ENCODE results near the gene BMP8A. TPM values are rescaled to one million over a fixed set of nuclear protein-coding genes. Genes with fewer than 3 reads are reported as not detected.

BMP8A gene
- polyA plus RNA-seq, 1 experiment = 0.05 TPM

DNA sequence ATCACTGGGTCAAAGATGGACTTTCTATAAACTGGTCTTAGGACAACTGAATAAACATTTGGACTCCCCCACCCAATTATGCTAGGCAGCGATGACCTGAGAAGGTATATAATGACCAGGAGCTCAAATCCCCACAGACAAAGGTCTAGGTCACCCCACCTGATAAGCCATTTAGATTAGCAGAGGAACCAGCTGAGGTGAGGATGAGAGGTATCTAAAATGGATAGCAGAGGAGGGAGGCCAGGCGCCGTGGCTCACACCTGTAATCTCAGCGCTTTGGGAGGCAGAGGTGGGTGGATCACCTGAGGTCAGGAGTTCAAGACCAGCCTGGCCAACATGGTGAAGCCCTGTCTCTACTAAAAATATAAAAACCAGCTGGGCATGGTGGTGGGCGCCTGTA, 51.5 kb downstream of the BMP8A start:
- CTCF ChIA-PET = interaction anchor here (0.6 to 5.8 kb wide), 3 partner anchors 444 to 696 kb away, joined by 3 to 54 read pairs (median 5); no protein-coding TSS in a partner anchor

DNA sequence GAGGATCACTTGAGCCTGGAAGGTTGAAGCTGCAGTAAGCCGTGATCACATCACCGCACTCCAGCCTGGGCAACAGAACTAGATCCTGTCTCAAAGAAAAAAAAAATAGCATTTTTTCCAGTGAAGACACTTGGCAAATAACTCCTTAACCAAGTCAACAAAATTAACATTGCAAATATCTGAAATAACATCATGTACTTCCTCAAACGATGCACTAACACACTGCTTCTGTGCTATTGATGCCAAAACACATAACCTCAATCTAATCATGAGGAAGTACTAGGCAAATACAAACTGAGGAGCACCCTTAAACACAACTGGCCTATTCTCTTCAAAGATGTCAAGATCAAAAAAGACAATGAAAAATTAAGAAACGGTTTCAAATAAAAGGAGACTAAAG, 52.9 kb downstream of the BMP8A start:
- Histone ChIP-seq H3K4me3 (ENCODE audit: low read depth, low read length) (no peak overlapping the region), H3K36me3 (ENCODE audit: control insufficient read depth, insufficient read depth, low read length) (peaks cover 8% of the 10 kb centered on the region), H3K27me3 (ENCODE audit: control insufficient read depth, insufficient read depth, low read length) (no peaks in the 10 kb centered on the region)
- TF ChIP-seq, protein P1, sequence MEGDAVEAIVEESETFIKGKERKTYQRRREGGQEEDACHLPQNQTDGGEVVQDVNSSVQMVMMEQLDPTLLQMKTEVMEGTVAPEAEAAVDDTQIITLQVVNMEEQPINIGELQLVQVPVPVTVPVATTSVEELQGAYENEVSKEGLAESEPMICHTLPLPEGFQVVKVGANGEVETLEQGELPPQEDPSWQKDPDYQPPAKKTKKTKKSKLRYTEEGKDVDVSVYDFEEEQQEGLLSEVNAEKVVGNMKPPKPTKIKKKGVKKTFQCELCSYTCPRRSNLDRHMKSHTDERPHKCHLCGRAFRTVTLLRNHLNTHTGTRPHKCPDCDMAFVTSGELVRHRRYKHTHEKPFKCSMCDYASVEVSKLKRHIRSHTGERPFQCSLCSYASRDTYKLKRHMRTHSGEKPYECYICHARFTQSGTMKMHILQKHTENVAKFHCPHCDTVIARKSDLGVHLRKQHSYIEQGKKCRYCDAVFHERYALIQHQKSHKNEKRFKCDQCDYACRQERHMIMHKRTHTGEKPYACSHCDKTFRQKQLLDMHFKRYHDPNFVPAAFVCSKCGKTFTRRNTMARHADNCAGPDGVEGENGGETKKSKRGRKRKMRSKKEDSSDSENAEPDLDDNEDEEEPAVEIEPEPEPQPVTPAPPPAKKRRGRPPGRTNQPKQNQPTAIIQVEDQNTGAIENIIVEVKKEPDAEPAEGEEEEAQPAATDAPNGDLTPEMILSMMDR (IDR thresholded peaks at IDR 0.05; ENCODE audit: insufficient read depth, low read depth, low read length) = no peak
- ChIA-PET CTCF (interaction anchor here (1.3 kb wide), 1 partner anchor 445 kb away, joined by 5 read pairs; no protein-coding TSS in a partner anchor), POLR2A (interaction anchor here (0.7 kb wide), 1 partner anchor 403 kb away, joined by 4 read pairs; no protein-coding TSS in a partner anchor)
- no peak for DNase-seq (ENCODE audit: low read depth)

More for the DNA sequence above, 51.5 kb downstream of the BMP8A start:
- Histone ChIP-seq H3K4me3 (ENCODE audit: low read depth, low read length) (no peak overlapping the region), H3K36me3 (ENCODE audit: control insufficient read depth, insufficient read depth, low read length) (peaks cover 6% of the 10 kb centered on the region), H3K27me3 (ENCODE audit: control insufficient read depth, insufficient read depth, low read length) (no peaks in the 10 kb centered on the region)
- POLR2A ChIA-PET = no interaction called here
- DNase-seq (ENCODE audit: low read depth) = no peak
- TF ChIP-seq, protein P1 (IDR thresholded peaks at IDR 0.05; ENCODE audit: insufficient read depth, low read depth, low read length) = no peak

DNA sequence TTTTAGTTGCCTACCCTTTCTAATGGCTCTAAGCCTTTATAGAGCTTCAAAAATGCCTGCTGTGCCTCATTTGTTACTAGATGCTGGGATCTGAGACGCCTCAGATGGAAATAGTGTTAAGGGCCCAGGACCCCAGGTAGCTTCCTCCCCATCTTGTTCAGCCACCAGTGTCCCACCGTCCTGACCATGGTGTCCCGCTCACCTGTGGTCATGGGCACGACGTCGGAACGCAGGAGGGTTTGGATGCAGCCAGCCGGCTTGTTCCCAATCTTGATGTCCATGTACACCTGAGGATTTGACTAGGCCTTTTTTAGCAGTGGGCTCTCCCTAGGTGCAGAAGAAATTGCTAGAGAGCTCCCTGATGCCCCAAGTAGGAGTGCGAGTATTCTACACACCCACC, 54.1 kb downstream of the BMP8A start:
- TF ChIP-seq, protein P1 (IDR thresholded peaks at IDR 0.05; ENCODE audit: insufficient read depth, low read depth, low read length) = no peak
- Histone ChIP-seq H3K36me3 (ENCODE audit: control insufficient read depth, insufficient read depth, low read length) (peaks cover 8% of the 10 kb centered on the region), H3K27me3 (ENCODE audit: control insufficient read depth, insufficient read depth, low read length) (no peaks in the 10 kb centered on the region), H3K4me3 (ENCODE audit: low read depth, low read length) (no peak overlapping the region)
- ChIA-PET POLR2A (no interaction called here), CTCF (no interaction called here)
- DNase-seq (ENCODE audit: low read depth) = no peak

DNA sequence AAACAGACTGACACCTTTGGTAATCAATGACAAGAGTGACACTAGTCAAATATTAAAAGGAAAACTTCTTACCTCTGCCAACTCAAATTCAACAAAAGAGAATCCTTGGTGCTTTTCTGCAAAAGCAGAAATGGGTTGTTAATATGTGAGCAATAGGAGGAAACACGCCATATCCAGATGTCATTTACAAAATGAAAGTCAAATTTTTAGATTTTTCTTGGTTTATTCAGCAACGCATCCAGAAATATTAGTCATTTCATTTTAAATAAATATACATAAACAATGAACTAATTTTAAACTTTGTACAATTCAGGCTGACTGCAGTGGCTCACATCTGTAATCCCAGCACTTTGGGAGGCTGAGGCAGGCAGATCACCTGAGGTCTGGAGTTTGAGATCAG, 62.8 kb downstream of the BMP8A start:
- Histone ChIP-seq H3K36me3 (ENCODE audit: control insufficient read depth, insufficient read depth, low read length) (no peaks in the 10 kb centered on the region; the same call in none of the 2 replicates), H3K4me3 (ENCODE audit: low read depth, low read length) (no peak overlapping the region), H3K27me3 (ENCODE audit: control insufficient read depth, insufficient read depth, low read length) (no peaks in the 10 kb centered on the region)
- ChIA-PET POLR2A (no interaction called here), CTCF (no interaction called here)
- TF ChIP-seq, protein P1 (IDR thresholded peaks at IDR 0.05; ENCODE audit: insufficient read depth, low read depth, low read length) = no peak
- no peak for DNase-seq (ENCODE audit: low read depth)

DNA sequence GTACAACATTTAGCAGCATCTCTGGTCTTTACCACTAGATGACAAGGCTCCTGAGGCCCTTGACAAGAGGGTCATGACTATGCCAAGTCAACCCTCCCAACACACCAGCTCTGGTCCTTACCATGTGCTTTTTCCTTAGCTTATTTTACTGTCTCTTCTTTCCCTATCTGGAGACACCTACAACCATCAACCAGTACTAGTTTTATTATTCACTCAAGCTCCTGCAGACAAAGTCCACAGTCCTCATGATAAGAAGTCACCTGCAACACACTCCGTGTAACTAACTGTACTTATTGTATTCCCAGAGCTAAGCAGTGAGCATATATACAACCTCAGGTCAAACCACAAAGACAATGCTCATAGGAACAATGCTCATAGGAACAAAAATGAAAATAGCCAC, 69.8 kb downstream of the BMP8A start:
- Histone ChIP-seq H3K36me3 (ENCODE audit: control insufficient read depth, insufficient read depth, low read length) (peaks cover 34% of the 10 kb centered on the region), H3K27me3 (ENCODE audit: control insufficient read depth, insufficient read depth, low read length) (no peaks in the 10 kb centered on the region), H3K4me3 (ENCODE audit: low read depth, low read length) (no peak overlapping the region)
- DNase-seq (ENCODE audit: low read depth) = no peak
- ChIA-PET POLR2A (no interaction called here), CTCF (interaction anchor here (0.8 to 1.3 kb wide), 2 partner anchors 15 to 23 kb away, joined by 3 to 4 read pairs; partner anchors contain the start of gene PABPC4)
- TF ChIP-seq, protein P1 (IDR thresholded peaks at IDR 0.05; ENCODE audit: insufficient read depth, low read depth, low read length) = no peak
